Fibroblast of the aortic adventitia (primary cell): Measurements from ENCODE around the gene GIN1. TPM values are rescaled to one million over a fixed set of nuclear protein-coding genes. Genes with fewer than 3 reads are reported as not detected.

ENCODE experiments used
- DNase-seq: peaks from one replicate; pipeline ENCODE4 v3.0.0-alpha.2; 2010; ENCODE audit warnings: low read depth
- H3K4me3 ChIP-seq: 2 replicates; pipeline ENCODE4 v1.5.1; 2011; ENCODE audit warnings: low read depth, mild to moderate bottlenecking, control low read depth, low read length, moderate library complexity
- total RNA-seq: library from RNA; depleted of rRNA; stranded (reverse); fragments of >200 nt; gene quantifications from 2 replicates; pipeline ENCODE4 v1.2.3, GENCODE V29; 2012; ENCODE audit warnings: low replicate concordance
- TF ChIP-seq, protein P1 (sequence below): IDR thresholded peaks from 2 replicates; pipeline ENCODE4 v1.5.1; 2011; ENCODE audit warnings: mild to moderate bottlenecking, low read length, control low read depth, inconsistent platforms; ENCODE audit not compliant: insufficient read depth

GIN1 gene
- total RNA-seq, 1 donor, result 11.0 TPM

DNA sequence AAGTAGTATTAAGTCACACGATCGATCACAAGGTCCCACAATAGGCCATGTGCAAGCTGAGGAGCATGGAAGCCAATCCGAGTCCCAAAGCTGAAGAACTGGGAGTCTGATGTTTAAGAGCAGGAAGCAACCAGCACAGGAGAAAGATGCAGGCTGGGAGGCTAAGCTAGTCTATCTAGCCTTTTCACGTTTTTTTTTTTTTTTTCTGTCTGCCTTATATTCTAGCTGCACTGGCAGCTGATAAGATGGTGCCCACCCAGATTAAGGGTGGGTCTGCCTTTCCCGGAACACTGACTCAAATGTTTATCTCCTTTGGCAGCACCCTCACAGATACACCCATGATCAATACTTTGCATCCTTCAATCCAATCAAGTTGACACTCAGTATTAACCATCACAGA is 6.6 kb upstream of the GIN1 start:
- DNase-seq, result no peak
- TF ChIP-seq, protein P1, sequence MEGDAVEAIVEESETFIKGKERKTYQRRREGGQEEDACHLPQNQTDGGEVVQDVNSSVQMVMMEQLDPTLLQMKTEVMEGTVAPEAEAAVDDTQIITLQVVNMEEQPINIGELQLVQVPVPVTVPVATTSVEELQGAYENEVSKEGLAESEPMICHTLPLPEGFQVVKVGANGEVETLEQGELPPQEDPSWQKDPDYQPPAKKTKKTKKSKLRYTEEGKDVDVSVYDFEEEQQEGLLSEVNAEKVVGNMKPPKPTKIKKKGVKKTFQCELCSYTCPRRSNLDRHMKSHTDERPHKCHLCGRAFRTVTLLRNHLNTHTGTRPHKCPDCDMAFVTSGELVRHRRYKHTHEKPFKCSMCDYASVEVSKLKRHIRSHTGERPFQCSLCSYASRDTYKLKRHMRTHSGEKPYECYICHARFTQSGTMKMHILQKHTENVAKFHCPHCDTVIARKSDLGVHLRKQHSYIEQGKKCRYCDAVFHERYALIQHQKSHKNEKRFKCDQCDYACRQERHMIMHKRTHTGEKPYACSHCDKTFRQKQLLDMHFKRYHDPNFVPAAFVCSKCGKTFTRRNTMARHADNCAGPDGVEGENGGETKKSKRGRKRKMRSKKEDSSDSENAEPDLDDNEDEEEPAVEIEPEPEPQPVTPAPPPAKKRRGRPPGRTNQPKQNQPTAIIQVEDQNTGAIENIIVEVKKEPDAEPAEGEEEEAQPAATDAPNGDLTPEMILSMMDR, result no peak
- no peak overlapping the region for H3K4me3 ChIP-seq

- TF ChIP-seq, protein P1, result no peak
- H3K4me3 ChIP-seq, result no peak overlapping the region
- no peak for DNase-seq
These were observed 2.3 kb upstream of the GIN1 start for GRCh38 chr5:103122242-103122641.

DNA sequence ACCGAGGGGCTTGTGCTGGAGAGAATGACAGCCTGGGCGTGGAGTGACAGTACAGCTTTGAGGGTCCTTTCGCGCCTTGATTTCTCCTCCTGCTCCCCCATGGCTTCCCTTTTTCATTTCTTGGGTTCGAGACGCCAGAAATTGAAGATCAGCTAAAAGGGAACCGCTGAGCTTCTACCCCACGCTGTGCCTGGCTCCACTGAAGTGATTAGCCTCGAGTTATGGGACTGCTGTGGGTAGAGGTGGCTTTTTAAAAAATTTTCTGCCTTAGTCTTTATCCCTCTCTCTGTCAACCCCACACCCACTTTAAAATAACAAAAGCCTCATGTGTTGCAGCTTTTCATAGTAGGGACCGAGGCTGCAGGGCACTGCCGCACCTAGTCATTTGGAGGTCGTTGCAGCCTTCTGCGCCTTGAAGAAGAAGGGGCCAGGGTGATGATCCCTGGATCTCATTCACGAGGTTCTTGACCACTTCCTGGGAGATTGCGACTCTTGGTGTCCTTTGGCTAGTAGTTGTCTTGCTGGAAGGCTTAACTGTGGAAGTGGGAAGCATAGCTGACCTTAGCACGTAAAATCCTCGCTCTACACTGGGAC is 766 bp upstream of the GIN1 start:
- TF ChIP-seq, protein P1, result no peak
- DNase-seq, result peak; percentile 14
- H3K4me3 ChIP-seq, result peak overlapping the region; percentile 98

GRCh38 chr5:103119070-103119764 is 721 bp downstream of the GIN1 start:
- no peak for DNase-seq
- TF ChIP-seq, protein P1, result no peak
- peak overlapping the region; percentile 98 for H3K4me3 ChIP-seq

DNA sequence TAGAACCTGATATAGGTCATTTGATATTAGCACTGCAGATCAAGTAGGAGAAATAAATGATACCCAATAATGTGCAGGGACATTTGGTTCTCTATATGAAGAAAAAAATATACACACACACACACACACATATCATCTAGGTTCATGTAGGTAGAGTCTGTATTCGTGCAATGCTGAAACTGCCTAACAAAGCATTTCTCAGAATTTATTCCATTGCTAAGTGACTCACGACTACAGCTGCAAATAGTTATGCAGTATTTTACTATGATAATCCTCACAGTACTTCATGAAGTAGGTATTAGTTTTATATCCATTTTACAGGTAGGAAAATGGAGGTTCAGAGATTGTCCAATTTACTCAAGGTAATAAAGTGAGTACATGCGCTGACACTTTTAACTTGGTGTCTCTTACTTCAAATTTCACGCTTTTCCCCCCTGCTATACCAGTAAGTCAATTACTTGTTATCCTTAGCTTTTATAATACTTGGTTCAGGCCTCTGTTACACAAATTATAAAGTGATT is 2.4 kb downstream of the GIN1 start:
- H3K4me3 ChIP-seq, result no peak overlapping the region
- peak; percentile 8 for DNase-seq
- TF ChIP-seq, protein P1, result no peak

DNA sequence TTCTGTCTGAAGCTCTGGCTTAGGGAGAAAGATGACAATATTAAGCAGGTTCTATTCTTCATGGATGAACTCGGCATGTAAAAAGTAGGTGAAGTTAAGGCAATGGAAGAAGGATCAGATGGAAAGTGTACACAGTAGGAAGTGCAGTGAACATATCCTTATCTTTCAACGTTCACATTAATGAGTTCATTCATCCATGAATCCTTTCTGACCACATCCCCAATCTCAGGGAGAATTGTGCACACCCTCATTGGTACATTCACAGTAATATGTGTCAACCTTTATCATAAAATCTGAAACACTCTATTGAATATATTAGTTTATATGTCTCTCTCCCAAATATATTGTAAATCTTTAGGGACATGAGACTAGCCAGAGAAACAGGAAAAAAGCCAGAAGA is 5.5 kb downstream of the GIN1 start:
- H3K4me3 ChIP-seq, result no peak overlapping the region
- TF ChIP-seq, protein P1, result no peak
- no peak for DNase-seq
